HG02759 (cell line): ENCODE measurements around the gene MUC12.

Experiments
- ATAC-seq: cut with Tn5 transposase; IDR thresholded peaks from one replicate; pipeline ENCODE4 v1.9.1; 2021; ENCODE audit warnings: mild to moderate bottlenecking, moderate library complexity; ENCODE audit not compliant: unreplicated experiment

MUC12 gene

DNA sequence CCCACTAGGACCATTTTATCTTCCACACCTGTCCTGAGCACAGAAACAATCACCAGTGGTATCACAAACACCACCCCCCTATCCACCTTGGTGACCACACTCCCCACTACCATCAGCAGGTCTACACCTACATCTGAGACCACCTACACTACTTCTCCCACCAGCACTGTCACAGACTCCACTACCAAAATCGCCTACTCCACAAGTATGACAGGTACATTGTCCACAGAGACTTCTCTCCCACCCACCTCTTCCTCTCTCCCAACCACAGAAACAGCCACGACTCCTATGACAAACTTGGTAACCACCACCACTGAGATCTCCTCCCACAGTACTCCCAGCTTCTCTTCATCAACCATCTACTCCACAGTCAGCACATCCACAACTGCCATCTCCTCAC is 16.7 kb upstream of the MUC12 start:
- no peak for ATAC-seq

DNA sequence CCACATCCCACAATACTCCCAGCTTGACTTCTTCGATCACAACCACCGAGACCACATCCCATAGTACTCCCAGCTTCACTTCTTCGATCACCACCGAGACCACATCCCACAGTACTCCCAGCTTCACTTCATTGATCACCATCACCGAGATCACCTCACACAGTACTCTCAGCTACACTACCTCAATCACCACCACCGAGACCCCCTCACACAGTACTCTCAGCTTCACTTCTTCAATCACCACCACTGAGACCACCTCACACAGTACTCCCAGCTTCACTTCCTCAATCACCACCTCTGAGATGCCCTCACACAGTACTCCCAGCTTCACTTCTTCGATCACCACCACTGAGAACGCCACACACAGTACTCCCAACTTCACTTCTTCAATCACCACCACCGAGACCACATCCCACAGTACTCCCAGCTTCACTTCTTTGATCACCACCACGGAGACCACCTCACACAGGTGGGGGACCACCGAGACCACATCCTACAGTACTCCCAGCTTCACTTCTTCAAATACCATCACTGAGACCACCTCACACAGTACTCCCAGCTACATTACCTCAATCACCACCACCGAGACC is 11.4 kb upstream of the MUC12 start:
- no peak for ATAC-seq

DNA sequence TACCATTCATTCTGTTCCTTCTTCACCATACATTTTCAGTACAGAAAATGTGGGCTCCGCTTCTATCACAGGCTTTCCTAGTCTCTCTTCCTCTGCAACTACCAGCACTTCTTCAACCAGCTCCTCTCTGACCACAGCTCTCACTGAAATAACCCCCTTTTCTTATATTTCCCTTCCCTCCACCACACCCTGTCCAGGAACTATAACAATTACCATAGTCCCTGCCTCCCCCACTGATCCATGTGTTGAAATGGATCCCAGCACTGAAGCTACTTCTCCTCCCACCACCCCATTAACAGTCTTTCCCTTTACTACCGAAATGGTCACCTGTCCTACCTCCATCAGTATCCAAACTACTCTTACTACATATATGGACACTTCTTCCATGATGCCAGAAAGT is 9.5 kb upstream of the MUC12 start:
- no peak for ATAC-seq

DNA sequence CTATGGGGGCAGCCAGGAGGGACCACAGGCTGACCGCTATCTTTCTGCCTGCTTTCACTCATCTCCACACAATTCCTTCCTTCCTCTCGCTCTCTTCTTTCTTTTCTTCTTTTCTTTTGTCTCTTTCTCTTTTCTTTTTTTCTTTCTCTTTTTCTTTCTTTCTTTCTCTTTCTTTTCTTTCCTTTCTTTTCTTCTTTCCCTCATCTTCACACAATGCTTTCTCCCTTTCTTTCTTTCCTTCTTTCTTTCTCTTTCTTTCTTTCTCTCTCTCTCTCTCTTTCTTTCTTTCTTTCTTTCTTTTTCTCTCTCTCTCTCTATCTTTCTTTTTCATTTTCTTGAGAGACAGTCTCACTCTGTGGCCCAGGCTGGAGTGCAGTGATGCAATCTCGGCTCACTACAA is 6.8 kb upstream of the MUC12 start:
- ATAC-seq = no peak

DNA sequence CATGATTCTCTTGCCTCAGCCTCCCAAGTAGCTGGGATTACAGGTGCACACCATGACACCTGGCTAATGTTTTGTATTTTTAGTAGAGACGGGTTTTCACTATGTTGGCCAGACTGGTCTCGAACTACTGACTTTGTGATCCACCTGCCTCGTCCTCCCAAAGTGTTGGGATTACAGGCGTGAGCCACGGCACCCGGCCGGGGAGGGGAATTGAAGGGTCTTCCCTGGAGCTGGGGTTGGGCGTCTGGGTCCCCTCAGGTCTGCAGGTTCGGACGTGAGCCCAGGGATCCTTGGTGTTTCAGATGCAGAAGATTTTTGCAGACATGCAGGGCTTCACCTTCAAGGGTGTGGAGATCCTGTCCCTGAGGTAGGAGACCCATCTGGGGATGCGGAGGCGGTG is 6.0 kb upstream of the MUC12 start:
- no peak for ATAC-seq

DNA sequence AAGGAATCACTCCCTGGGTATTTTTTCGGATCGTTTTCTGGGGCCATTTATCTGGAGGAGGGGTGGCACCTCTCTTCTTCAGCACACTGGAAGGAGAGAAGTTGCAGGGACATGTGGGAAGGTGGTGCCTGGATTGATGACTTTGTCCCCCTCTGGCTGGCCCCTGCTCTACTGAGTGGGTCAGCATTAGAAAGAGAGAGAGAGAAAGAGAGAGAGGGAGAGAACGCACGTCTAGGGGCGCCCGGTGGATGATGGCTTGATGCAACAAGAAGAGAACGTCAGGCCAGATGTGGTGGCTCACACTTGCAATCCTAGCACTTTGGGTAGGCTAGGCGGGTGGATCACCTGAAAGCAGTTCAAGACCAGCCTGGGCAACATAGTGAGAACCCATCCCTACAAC is 5.5 kb upstream of the MUC12 start:
- no peak for ATAC-seq

DNA sequence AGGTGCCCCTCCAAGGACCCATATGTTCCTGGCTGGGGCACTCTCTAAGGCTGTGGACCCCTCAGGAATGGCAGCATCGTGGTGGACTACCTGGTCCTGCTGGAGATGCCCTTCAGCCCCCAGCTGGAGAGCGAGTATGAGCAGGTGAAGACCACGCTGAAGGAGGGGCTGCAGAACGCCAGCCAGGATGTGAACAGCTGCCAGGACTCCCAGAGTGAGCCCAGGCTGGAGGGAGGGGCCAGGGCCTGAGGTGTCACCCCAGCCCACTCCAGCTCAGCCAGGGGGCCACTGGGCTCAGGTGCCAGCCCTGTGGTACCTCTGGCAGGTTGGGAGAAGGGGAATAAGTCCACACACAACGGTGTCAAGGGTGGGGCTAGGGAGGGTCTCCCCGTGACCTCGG is 4.7 kb upstream of the MUC12 start:
- no peak for ATAC-seq

DNA sequence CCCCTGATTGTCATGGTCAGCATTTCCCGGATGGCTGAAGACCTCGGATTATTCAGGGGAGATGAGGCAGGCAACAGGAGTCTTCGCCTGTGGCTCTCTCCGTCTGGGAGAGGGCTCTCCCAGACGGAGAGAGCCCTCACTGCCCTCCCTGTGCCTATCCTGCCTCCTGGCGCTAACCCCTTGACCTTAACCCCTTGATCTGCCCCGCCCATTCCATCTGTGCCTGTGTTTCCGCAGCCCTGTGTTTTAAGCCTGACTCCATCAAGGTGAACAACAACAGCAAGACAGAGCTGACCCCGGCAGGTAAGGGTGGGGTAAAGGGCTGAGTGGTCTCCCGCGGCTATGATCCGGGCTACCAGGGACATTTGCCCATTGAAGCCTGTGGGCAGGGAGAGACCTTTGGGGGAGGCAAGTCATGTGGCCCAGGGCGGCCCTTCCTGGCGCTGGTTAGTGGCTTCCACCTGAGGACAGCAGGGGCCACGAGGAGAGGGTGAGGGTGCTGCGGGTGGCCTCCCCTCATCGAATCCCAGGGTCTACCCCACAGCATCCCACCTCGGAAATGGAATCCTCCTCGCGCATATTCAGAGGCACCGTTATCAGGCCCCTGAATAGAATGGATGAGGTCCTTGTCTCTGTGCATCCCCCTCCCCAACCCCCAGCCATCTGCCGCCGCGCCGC is 4.2 kb upstream of the MUC12 start:
- no peak for ATAC-seq

DNA sequence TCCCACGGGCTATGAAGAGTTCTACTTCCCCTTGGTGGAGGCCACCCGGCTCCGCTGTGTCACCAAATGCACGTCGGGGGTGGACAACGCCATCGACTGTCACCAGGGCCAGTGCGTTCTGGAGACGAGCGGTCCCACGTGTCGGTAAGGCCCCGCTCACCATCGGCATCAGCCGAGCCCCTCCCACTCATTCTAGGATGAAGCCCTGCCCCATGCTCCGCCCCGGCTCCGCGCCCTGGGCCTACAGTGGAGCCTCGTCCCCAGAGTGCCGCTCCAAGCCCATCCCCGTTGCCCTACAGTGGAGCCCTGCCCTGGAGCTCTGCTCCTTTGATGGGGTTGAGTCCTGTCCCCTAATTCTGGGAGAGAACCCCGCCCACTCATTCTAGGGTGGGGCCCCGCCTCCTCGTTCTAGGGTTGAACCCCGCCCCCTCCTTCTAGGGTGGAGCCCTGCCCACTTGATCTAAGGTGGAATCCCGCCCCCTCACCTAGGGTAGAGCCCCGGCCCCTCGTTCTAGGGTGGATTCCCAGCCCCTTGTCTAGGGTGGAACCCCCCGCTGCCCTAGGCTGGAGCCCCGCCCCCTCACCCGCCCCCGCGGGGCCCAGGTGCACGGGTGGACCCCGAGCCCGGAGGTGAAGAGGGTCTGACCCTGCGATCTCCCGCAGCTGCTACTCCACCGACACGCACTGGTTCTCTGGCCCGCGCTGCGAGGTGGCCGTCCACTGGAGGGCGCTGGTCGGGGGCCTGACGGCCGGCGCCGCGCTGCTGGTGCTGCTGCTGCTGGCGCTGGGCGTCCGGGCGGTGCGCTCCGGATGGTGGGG is 3.4 kb upstream of the MUC12 start:
- ATAC-seq = peak; percentile 79

DNA sequence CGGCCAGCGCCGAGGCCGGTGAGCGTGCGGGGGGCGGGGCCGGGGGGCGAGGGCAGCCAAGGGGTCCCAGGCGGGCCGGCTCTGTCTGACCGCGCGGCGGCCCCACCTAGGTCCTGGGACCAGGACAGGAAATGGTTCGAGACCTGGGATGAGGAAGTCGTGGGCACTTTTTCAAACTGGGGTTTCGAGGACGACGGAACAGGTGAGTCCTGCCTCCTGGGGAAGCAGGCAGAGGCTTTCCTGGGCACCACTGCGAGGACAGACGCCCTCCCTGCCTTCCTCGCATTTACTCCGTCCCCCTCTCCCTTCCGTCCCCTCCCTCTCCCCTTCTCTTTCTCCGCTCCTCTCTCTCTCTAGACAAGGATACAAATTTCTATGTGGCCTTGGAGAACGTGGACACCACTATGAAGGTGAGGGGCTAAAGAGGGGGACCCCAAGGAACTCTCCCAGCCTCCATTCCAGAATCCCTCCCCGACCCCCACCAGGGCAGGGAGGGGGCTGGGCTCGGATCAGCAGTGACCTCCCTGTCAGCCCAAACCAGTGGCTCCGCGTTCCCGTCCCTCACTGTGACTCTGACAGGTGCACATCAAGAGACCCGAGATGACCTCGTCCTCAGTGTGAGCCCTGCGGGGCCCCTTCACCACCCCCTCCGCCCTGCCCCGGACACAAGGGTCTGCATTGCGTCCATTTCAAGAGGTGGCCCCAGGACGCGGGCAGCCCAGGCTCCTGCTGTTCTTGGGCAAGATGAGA is 2.6 kb upstream of the MUC12 start:
- ATAC-seq = no peak

DNA sequence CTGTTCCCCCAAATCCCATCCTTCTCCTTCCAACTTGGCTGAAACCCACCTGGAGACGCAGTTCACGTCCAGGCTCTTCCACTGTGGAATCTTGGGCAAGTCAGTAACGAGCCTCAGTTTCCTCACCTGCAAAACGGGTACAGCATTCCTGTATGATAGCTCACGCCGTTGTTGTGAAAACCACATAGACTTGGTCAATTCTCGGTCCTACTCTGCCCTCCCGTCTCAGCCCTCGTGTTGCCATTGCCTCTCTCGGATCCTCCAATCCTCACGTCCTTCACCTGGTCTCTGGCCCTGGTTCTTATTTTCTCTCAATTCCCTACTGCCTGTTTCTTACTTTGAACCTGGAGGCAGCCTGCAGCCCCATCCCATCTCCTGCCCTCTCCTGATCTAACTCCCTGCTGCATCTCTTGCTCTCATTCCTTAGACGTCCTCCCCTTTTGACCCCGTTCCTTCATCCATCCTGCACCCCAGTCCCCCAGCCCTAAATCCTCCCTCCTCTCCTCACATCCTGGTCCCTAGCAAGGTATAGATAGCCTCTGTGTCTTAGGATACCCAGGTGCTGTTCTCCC is 2.0 kb upstream of the MUC12 start:
- ATAC-seq = no peak

DNA sequence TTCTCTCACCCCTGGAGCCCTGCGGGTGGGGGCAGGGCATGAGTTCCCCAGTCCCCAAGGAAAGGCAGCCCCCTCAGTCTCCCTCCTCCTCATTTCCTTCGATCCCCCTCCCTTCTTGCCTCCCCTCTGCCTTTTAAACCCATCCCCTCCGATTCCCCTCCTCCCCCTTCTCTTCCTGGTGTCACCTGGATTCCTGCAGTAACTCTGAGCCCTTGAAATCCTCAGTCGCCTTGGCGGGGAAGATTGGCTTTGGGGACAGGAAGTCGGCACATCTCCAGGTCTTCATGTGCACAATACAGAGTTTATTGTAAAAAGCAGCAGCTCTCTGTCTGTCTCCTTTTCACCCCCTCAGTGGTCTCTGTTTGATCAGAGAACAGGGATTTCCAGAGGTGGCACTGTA is 1.3 kb upstream of the MUC12 start:
- ATAC-seq = no peak

DNA sequence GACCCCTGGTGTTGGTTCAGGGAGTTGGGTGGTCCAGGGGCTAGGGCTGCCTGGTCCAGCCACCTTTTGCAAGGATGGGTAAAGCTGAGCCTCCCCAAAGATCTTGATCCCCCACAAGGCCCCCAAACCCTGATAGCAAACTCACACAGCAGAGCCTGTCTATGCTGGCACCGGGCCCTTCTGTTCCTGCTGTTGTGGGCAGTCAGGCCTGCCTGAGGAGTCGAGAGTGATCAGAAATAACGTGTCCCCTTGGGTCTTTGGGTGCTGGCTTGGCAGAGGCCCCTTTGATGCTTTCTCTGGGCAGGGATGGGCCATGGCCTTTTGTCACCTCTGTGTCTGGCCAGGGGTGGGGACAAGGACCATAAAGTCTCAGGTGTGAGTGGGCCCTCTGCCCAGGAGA is 715 bp upstream of the MUC12 start:
- no peak for ATAC-seq

DNA sequence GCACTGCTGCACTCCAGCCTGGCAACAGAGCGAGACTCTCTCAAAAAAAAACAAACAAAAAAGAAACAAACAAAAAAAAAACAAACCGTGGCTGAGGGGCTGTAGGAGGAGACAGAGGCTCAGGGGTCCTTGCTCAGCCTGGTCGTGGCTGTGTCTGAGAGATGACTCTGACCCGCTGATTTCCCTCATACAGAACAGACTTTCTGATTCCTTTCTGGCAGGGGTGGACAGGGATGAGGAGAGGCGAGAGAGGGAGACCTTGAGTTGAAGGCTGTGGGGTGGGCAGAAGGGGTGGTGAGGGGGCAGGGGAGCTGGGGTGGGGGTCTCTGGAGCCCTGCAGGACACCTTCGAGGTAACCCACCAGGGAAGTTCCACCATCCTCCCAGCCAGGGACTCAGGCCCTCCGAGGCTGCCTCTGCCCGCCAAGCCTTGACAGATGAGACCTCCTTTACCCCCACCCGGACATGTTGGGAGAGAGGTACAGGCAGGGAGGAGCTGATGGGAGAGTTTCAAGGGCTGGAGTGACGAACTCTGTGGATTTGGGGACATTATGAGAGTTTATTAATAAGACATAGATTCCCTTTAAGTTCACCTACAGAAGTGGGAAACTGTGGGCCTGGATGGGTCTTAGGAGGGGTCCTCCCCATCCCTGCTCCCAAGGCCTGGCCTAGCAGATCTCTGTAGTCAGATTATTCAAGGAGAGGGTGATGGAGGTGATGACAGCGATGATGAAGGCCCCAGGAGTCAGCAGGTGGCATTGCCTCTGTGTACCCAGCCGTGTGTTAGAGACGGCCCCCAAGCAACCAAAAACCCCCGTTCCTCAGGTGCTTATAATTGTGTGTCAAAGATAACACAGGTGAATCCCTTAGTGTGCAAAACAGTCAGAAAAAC is 2.0 kb downstream of the MUC12 start:
- ATAC-seq = no peak

DNA sequence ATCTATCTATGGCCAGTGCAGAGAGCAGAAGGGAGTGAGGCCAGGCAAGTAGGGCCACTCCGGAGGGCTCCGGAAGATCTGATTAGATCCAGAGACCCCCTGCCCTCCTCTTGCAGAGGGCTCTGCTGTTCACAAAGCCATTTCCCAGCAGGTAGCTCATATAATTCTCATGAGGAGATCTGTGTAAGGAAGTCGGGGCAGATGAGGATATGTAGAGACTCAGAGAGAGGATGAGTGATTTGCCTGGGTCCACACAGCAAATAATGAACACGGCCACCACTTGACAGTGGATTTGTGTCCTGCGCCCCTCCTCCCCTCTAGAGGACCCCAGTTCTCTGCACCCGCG is 2.6 kb downstream of the MUC12 start:
- ATAC-seq = no peak

DNA sequence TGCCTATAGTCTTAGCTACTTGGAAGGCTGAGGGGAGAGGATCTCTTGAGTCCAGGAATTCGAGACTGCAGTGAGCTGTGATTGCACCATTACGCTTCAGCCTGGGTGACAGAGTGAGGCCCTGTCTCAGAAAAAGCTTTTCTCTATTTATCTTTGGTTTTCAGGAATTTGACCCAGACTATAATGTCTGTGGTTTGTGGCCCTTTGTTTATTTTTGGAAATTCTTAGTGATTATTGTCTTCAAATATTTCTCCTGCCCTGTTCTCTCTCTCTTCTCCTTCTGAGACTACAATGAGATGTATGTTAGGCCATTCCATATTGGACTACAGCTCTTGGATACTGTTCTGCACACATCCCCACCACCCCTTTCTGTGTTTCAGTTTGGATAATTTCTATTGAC is 4.7 kb downstream of the MUC12 start:
- no peak for ATAC-seq

DNA sequence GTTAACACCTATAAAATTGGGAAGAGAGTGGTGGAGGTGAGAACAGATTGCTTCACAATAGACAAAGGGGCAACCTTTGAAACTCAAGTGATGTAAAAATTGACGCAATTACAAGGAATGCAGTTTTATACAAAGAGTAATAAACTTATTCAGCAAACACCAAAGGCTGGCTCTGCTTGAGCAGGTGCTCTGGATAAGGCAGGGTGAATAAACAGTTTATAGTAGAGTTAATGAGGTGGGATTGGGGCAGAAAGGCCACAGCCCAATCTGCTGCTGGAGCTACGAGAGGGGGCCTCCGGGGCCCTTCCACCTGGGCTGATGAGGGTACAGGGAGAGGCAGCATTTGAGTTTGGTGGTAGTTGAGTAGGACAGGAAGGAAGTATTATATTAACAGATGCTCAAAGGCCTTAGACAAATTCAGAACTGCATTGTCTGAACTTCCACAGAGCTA is 6.0 kb downstream of the MUC12 start:
- no peak for ATAC-seq

DNA sequence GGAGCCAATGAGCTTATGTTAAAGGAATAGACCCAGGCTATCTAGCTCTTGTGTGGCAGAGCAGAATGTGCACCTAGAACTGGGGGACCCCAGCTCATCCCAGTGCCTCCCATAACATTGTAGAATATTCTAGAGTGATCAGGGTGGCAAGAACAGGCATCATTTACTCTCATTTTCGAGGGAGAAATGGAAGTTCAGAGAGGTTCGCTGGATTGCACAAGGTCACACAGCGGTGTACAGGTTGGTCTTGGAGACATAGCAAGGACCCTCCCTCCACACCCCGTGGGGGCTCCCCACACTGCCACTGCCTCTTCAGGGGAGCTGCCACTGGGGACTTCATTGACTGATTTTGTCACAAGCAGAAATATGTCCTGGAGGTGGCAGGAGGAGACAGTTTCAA is 8.9 kb downstream of the MUC12 start:
- no peak for ATAC-seq

DNA sequence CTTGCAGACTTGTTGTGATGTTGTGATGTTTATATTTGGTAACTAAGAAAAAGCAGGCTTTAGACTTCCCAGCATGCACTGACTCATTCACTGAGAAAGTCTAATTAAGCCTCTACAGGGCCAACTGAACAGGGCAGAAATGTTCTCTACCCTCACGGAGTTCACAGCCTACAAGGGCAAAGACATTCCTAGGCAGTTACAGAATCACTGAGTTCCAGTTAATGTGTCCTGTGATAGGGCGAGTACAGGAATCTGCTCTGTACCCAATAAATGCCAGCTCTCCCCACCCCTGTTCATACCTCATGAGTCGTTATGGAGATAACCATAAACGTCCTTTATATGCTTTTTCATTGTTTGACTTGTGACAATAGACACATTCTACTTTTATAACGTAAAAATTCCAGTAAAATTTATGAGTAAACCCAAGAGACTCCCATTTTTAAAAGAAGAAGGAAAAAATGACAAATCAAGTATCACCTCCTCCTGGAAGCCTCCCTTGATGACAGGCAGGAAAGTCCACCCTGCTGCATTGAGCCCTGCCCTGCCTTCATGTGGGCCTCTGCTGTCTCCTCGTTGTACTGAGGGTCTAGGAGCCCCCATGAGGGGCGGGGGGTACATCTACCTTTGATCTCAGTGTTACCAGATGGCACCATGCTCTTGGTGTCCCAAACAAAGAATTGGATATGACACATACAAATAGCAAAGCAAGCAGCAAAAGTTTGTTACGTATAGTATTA is 14.3 kb downstream of the MUC12 start:
- no peak for ATAC-seq
